HG03460 (cell line): Measurements from ENCODE around the gene ARMC5.
A peak's percentile ranks its signal among the peaks of the same experiment; 100 is the strongest.

ENCODE experiments used
- ATAC-seq: cut with Tn5 transposase; IDR thresholded peaks from one replicate; pipeline ENCODE4 v1.9.1; 2021; ENCODE audit not compliant: unreplicated experiment

Gene ARMC5

DNA sequence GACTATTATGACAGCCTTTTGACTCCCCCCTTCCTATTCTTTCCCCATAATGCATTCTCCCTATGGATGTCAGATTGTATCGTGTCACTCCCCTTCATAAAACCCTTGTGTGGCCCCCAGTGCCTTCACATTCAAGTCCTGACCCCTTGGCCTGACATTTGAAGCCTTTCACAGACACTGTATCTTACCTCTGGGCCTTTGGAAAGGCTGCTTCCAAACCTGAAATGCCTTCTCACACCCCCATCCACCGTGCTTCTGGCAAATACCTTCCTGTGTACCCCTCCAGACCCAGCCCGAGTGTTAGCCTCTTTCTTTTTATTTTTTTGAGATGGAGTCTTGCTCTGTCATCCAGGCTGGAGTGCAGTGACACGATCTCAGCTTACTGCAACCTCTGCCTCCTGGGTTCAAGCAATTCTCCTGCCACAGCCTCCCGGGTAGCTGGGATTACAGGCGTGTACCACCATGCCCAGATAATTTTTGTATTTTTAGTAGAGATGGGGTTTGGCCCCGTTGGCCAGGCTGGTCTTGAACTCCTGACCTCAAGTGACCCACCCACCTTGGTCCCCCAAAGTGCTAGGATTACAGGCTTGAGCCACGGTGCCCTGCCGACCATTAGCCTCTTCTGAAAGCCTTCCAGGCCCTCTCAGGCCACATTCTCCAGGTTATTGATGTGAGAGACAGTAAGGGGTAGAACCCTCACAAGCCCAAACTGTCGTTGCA, 2.1 kb downstream of the ARMC5 start:
- no peak for ATAC-seq

GRCh38 chr16:31461921-31462804, 2.9 kb downstream of the ARMC5 start:
- ATAC-seq, result no peak

DNA sequence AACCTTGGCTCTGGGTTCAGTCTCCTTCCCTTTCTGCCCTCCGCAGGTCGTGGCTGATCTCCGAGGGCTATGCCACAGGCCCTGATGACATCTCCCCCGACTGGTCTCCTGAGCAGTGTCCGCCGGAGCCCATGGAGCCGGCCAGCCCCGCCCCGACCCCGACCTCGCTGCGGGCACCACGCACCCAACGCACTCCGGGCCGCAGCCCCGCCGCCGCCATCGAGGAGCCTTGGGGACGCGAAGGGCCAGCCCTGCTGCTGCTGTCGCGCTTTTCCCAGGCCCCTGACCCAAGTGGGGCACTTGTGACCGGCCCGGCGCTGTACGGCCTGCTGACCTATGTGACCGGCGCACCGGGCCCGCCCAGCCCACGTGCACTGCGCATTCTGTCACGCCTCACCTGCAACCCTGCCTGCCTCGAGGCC, 5.1 kb downstream of the ARMC5 start:
- ATAC-seq, result no peak

- ATAC-seq, result no peak
Measured at GRCh38 chr16:31464781-31465260, 5.5 kb downstream of the ARMC5 start.

DNA sequence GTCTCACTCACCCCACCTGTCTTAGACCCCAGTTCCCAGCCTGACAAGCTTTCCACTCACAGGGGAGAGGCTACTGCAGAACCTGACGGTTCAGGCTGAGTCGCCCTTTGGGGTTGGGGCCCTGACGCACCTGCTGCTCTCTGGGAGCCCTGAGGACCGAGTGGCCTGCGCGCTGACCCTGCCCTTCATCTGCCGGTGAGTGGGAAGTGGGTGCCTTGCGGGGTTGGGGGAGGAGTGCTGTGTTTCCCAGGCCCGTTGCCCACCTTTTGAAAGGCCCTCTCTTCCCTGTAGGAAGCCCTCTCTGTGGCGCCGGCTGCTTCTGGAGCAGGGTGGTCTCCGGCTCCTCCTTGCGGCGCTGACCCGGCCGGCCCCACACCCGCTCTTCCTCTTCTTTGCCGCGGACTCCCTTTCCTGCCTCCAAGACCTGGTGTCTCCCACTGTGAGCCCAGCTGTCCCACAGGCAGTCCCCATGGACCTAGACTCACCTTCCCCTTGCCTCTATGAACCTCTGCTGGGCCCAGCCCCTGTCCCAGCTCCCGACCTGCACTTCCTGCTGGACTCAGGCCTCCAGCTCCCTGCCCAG, 6.6 kb downstream of the ARMC5 start:
- ATAC-seq, result no peak

DNA sequence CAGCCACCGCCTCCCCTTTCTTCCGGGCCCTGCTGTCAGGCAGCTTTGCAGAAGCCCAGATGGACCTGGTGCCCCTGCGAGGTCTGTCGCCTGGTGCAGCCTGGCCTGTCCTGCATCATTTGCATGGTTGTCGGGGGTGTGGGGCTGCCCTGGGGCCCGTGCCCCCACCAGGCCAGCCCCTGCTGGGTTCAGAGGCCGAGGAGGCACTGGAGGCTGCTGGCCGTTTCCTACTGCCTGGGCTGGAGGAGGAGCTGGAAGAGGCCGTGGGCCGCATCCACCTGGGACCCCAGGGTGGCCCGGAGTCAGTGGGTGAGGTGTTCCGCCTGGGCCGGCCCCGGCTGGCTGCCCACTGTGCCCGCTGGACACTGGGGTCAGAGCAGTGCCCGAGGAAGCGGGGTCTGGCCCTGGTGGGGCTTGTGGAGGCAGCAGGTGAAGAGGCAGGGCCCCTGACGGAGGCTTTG, 7.1 kb downstream of the ARMC5 start:
- no peak for ATAC-seq

DNA sequence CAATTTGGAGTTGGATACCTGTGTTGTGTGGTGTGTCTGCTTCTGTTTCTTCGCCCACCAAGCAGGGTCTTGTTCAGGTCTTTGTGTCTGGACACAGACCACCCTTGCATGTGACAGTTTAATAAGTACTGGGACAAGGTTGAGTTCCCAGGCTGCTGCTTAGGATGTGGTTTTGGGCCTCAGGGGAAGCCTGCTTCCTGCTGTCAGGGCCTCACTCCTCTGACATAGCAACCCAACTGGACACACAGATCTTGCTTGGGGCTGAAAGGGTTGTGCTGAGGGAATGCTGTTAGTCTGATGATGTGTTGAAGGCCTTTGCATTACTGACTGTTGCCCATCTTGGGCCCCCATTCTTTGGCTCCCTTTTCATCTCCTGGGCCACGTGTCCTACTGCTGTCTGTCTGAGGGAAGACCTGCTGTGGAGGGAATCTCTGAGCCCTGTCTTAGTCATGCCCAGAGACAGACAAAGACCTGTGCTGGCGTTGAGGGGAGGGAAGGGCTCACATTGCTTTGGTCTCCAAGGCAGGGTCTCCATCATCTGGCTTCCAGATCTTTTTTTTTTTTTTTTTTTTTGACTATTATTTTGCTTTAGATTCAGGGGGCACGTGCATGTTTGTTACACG, 8.0 kb downstream of the ARMC5 start:
- peak; percentile 71 for ATAC-seq

DNA sequence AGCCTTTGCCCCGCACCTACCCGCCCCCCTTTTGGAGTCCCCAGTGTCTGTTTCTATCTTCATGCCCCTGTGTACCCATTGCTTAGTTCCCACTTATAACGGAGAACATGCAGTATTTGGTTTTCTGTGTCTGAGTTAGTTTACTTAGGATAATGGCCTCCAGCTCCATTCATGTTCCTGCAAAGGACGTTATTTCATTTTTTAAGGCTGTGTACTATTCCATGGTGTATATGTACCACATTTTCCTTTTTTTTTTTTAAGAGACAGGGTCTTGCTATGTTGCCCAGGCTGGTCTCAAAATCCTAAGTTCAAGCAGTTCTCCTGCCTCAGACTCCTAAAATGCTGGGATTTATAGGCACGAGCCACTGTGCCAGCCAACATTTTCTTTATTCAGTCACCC, 8.6 kb downstream of the ARMC5 start:
- no peak for ATAC-seq

GRCh38 chr16:31470615-31471014, 11.3 kb downstream of the ARMC5 start:
- ATAC-seq, result no peak

GRCh38 chr16:31471241-31471874, 12.1 kb downstream of the ARMC5 start:
- no peak for ATAC-seq

DNA sequence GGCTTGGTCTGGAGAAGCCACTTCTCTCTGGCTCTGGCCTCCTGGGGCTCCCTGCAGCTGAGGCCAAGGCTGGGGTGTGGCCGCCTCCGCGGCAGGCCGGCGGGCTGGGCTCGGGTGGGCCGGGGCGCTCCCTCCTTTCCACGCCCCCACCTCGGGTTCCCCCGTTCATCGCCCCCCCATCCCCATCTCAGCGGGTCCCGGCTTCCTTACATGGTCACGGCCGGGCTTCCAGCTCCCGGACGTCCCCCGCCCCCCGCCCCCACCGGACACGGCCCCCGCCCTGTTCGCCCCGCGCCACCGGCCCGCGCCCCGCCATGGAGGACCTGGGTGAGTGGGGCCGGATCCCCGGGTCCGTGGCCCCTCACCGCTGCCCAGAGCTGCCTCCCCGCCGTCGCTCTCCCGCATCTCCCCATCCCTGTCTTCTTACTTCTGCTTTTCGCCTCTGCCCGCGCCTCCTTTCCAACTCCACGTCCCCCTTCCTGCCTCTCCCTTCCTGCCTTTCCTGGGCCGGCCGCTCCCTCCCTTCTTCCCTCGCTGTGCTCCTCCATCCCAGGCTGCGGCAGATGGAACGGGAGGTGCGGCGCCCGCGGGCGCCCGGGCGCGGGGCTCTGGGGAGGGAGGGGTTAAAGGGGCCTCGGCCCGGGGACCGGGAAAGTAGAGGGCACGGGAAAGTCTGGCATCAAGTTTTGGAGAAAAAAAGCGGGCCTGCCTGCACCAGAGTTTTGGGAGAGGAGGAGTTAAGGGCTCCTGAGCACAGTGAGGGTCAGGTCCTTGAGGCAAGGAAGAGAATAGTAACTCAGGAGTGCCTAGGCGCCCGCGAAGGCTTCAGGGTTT, 12.8 kb downstream of the ARMC5 start, which contains the start of gene TGFB1I1:
Gene TGFB1I1 (plus strand): TSS at position 278 of the 834 bp plus-strand sequence. CDS start 37 bp downstream, at position 315.
- ATAC-seq, result no peak

DNA sequence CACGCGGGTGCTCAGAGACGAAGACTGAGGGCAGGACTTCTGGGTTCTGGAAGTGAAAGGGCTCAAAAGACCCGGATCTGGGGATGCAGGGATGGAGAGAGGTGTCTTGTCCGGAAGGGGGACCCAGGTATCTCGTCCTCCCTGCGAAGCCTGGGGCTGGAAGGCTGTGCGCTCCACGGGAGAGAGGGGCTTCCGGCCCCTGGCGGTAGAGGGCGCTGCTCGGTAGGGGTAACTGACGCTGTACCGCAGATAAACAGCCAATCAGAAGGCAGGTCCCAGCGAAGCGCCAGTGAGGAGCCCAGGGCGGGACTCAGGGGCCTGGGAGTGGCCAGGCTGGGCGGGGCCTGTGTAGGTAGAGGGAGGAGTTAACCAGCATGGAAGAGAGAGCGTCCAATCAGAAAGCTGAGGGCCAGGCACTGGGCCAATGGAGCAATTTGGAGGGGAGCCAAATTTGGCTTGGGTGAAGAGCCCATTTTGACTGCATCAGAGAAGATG, 13.5 kb downstream of the ARMC5 start:
- ATAC-seq, result no peak

GRCh38 chr16:31473264-31473984, 14.1 kb downstream of the ARMC5 start:
- no peak for ATAC-seq

DNA sequence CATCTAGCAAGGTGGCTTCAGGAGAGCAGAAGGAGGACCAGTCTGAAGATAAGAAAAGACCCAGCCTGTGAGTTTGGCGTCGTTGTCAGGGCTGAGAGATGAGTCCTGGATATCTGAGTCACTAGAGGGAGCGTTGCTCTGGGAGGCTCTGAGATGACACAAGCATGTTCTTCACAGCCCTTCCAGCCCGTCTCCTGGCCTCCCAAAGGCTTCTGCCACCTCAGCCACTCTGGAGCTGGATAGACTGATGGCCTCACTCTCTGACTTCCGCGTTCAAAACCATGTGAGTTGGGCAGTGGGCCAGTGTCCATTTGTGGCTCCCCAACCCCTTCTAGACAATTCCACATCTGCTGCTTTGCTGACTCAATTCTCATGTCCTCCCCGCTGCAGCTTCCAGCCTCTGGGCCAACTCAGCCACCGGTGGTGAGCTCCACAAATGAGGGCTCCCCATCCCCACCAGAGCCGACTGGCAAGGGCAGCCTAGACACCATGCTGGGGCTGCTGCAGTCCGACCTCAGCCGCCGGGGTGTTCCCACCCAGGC, 14.9 kb downstream of the ARMC5 start:
- ATAC-seq, result no peak

- no peak for ATAC-seq
Measured at GRCh38 chr16:31474773-31475738, 15.8 kb downstream of the ARMC5 start.

DNA sequence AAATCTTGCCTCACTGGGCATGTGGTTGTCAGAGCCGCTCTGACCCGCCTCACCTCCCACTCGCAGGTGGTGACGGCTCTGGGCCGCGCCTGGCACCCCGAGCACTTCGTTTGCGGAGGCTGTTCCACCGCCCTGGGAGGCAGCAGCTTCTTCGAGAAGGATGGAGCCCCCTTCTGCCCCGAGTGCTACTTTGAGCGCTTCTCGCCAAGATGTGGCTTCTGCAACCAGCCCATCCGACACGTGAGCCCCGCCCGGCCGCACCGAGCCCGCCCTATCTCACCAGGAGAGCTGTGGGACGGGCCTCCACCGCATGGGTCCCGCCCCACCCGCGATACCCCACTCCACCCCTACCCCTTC, 16.6 kb downstream of the ARMC5 start:
- ATAC-seq, result no peak
